Stimulated activated CD4-positive, alpha-beta T cell treated with anti-CD3 and anti-CD28 coated beads, Interleukin-4, amount 100 ng/mL, for 24 hours (primary cell): ENCODE results near the gene HNRNPD.
"Not testable (repeated sequence)": the region's sequence is repeated elsewhere in the genome, so short reads cannot be mapped to it uniquely, and the experiment has no call there.

Source experiments
- DNase-seq: peaks from one replicate; pipeline ENCODE4 v3.0.0-alpha.2; 2020

Gene HNRNPD

DNA sequence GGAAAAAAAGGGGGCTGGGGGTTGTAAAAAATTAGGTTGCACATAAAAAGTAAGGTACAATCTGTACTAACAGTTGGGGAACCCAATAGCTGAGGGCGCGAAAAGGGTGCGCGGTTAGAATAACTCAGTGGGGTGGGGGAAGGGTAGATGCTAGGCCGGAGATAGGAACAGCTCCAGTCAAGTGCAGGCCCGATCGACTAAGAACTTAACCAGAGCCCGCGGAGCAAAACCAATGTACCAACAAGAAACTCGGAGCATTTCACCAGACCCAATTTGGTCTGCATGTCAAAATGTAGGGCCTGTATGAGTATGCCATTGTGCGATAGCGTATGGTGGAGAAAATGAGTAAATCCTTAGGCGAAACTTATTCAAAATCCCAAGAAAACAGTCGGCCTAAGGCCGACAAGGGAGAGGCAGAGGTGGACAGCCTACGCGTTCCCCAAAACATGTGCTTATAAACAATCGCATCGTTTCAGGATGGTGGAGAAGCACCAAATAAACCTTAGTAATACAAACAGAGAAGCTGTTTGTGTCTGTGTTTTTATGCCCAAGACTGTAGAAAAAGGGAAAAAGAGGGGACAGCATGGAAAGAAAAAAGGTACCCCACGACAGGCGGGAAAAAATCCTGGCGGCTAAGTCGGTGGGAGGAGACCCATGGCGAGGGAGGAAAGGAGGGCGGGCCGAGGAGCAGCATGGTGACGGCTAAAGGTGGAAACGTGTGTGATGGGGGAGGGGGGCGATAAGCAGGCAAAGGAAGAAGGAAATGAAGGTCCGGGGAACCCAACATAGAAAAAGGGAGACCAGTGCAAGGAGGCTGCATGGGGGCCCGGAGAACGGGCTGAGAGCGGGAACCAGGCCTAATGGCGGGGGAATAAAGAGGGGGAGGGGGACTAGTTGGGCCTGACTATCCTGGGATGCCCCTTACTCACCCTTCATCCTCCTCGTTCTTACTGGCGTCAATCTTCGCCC, 990 bp downstream of the HNRNPD start:
- peak; percentile 81 for DNase-seq

- DNase-seq, result no peak
Observed at GRCh38 chr4:82371497-82371896, 2.3 kb downstream of the HNRNPD start.

GRCh38 chr4:82367438-82368097, 6.2 kb downstream of the HNRNPD start:
- DNase-seq, result no peak

GRCh38 chr4:82366431-82366830, 7.4 kb downstream of the HNRNPD start:
- DNase-seq, result not testable (repeated sequence)

DNA sequence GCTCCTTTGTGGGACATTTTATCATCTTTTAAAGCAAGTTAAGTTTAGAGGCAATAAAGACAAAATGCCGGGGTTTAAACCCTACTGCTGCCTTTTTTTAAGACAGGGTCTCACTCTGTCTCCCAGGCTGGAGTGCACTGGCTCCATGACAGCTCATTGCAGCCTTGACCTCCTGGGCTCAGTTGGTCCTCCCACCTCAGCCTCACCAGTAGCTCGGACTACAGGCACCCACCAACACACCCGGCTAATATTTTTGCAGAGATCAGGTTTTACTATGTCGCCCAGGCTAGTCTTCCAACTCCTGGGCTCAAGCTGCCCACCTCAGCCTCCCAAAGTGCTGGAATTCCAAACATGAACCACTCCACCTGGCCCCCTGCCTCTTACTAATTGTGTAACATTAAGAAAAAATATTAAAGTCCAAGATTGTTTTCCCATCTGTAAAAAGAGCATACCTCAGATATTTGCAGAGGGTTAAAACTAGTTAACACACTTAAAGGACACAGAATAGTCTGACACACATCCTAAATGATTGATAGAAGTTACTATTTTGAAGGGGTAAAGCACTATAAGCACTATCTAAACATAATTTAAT, 9.8 kb downstream of the HNRNPD start:
- no peak for DNase-seq

GRCh38 chr4:82362565-82362964, 11.2 kb downstream of the HNRNPD start:
- DNase-seq, result no peak

DNA sequence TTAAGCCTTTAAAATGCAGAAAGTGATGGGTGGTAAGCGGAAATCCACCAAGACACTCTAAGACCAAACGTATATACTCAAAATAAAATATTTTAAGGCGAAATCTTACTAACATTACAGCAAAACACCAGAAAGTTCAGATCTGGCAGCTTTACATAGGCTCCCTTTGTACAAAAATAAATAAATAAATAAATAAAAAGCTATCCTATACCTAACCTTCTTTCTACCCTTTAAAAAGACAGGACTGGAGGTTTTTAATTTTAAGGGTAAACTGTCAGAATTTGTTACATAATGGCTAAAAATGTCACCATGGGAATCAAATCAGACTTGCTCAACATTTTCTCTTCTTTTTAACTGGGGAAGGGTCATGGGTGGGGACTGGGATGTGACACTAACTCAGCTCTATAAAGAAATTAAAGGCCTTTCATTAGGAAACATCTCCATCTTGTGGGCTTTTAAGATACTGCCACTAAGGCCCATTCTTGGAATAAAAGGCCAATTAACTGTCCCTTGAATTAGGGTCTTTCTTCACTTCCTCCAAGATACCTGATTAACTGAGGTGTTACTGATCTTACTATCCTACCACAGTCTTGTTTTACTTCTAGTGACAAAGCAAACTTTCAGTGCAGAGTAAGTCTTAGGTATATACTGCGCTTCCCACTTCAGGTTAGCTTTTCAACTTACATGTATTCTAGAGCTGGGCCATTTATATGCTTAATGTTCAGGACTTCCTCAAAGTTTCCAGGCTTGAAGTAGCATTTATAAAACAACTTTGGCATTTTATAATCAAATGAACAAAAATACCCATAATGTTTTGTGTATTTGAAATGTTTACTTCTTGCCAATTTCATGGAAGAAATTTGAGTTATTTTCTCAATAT, 13.3 kb downstream of the HNRNPD start:
- no peak for DNase-seq

GRCh38 chr4:82358847-82359246, 14.9 kb downstream of the HNRNPD start:
- DNase-seq, result no peak

- DNase-seq, result no peak
Observed at GRCh38 chr4:82357640-82358039, 16.2 kb downstream of the HNRNPD start.

- DNase-seq, result no peak
Observed at GRCh38 chr4:82354788-82355187, 19.0 kb downstream of the HNRNPD start.

DNA sequence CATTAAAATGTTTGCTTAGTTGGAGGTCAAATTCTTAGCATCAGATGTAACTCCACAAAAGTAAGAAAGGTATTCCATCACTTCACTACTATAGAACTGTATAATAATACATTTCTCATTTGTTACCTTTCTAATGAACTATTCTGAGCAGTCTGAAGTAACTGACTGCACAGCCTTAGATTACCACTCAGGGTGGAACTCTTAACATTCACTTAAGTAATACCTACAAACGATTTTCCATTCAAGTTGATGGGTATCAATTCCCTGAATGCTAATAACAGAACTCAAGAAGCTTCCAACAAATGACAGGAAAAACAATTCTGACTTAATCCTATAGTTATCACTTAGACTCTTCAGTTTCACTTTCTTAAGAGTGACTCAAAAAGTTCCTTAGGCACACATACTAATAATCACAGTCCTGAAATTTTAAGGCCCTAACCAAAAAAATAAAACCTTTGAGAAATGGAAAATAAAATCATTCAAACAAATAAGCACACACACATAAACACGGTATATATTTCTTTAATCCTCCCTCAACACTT, 20.9 kb downstream of the HNRNPD start:
- no peak for DNase-seq

DNA sequence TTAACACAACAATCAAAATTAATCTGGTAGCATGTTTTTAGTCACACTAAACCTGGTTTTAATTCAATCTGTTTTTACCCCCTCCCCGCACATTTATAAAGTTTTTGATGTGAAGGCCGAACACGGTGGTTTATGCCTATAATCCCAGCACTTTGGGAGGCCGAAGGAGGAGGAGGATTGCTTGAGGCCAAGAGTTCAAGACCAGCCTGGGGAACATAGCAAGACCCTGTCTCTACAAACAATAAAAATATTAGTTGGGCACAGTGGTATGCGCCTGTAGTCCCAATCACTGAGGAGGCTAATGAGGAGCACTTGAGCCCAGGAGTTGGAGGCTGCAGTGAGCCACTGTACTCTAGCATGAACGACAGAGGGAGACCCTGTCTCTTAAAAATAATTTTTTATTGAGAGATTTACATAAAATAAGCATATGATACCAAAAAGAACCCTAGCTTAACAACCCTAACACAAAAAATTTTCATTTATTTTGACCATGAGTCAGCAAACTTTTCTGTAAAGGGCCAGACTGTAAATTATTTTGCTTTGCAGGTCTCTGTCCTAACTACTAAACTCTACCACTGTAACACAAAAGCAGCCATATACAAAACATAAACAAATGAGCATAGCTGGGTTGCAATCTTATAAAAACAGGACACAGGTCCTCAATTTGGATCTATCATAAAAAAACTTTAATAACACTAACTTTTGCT, 21.5 kb downstream of the HNRNPD start:
- no peak for DNase-seq

- DNase-seq, result no peak
Observed at GRCh38 chr4:82346126-82346525, 27.7 kb downstream of the HNRNPD start.

GRCh38 chr4:82335043-82335442, 38.7 kb downstream of the HNRNPD start:
- DNase-seq, result no peak

- DNase-seq, result not testable (repeated sequence)
Observed at GRCh38 chr4:82333641-82334040, 40.1 kb downstream of the HNRNPD start.

- no peak for DNase-seq
Observed at GRCh38 chr4:82331814-82332213, 42.0 kb downstream of the HNRNPD start.

DNA sequence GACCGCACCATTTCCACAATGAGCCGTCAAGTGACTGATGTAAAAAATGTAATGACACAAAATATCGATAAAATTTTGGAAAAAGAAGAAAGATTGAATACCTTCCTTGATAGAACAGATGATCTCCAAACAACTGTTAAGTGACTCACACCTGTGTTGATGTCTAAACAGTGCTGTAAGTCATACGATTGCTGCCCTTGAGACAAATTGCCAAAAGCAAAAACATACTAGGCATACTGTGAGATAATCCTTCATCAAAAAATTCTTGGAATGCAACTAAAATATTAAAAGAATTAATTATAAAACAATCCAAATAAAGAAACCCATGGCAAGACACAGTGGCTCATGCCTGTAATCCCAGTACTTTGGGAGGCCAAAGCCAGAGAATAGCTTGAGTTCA, 53.4 kb downstream of the HNRNPD start:
- DNase-seq, result no peak

- DNase-seq, result not testable (repeated sequence)
Observed at GRCh38 chr4:82303063-82303462, 70.7 kb downstream of the HNRNPD start.
